ACC112 (cell line): Measurements from ENCODE around the gene MYRFL.

ENCODE experiments used
- H2AFZ ChIP-seq: fragments of 200-600 bp; sonication (generic); one replicate; pipeline ENCODE4 v1.6.0; 2017; ENCODE audit warnings: antibody characterized with exemption, low read length; ENCODE audit not compliant: unreplicated experiment
- H3K27ac ChIP-seq: fragments of 200-600 bp; sonication (generic); 2 replicates; pipeline ENCODE4 v1.5.1; 2014; ENCODE audit warnings: low read depth, mild to moderate bottlenecking, antibody characterized with exemption, low read length, moderate library complexity
- H3K27me3 ChIP-seq: fragments of 200-600 bp; sonication (generic); 2 replicates; pipeline ENCODE4 v1.6.1; 2014; ENCODE audit warnings: mild to moderate bottlenecking, antibody characterized with exemption, low read length, moderate library complexity, mixed read lengths; ENCODE audit not compliant: insufficient read depth
- H3K36me3 ChIP-seq: fragments of 200-600 bp; sonication (generic); 2 replicates; pipeline ENCODE4 v1.6.1; 2016; ENCODE audit warnings: mild to moderate bottlenecking, antibody characterized with exemption, low read length, moderate library complexity, mixed read lengths; ENCODE audit not compliant: insufficient read depth
- H3K4me1 ChIP-seq: fragments of 200-600 bp; sonication (generic); one replicate; pipeline ENCODE4 v1.6.1; 2016; ENCODE audit warnings: low read length, mixed read lengths; ENCODE audit not compliant: insufficient read depth, unreplicated experiment, control insufficient read depth
- H3K4me3 ChIP-seq: fragments of 200-600 bp; sonication (generic); 2 replicates; pipeline ENCODE4 v1.5.1; 2014; ENCODE audit warnings: mild to moderate bottlenecking, low read depth, low read length
- H3K79me2 ChIP-seq: fragments of 200-600 bp; sonication (generic); one replicate; pipeline ENCODE4 v1.6.0; 2016; ENCODE audit warnings: low read length; ENCODE audit not compliant: control insufficient read depth, unreplicated experiment, insufficient read depth

Gene MYRFL

GRCh38 chr12:69896653-69897381 lies 71.8 kb downstream of the MYRFL start:
- Histone ChIP-seq H3K4me3 (no peak overlapping the region), H3K27me3 (no peaks in the 10 kb centered on the region), H3K27ac (no peak overlapping the region), H3K36me3 (no peaks in the 10 kb centered on the region), H3K79me2 (no peaks in the 10 kb centered on the region), H3K4me1 (peaks cover 2% of the 10 kb centered on the region), H2AFZ (no peak overlapping the region)

GRCh38 chr12:69897744-69898143 lies 72.7 kb downstream of the MYRFL start:
- Histone ChIP-seq H2AFZ (no peak overlapping the region), H3K27ac (no peak overlapping the region), H3K4me1 (peaks cover 2% of the 10 kb centered on the region), H3K27me3 (no peaks in the 10 kb centered on the region), H3K36me3 (no peaks in the 10 kb centered on the region), H3K4me3 (no peak overlapping the region), H3K79me2 (no peaks in the 10 kb centered on the region)

- Histone ChIP-seq H3K4me3 (no peak overlapping the region), H3K27me3 (no peaks in the 10 kb centered on the region), H3K36me3 (no peaks in the 10 kb centered on the region), H3K27ac (no peak overlapping the region), H3K79me2 (no peaks in the 10 kb centered on the region), H3K4me1 (peaks cover 2% of the 10 kb centered on the region), H2AFZ (no peak overlapping the region)
These were observed 73.2 kb downstream of the MYRFL start for GRCh38 chr12:69898236-69898635.

- Histone ChIP-seq H3K4me1 (peaks cover 2% of the 10 kb centered on the region), H3K27ac (no peak overlapping the region), H2AFZ (no peak overlapping the region)
These were observed 75.7 kb downstream of the MYRFL start for GRCh38 chr12:69900720-69901131.

GRCh38 chr12:69901221-69901905 lies 76.3 kb downstream of the MYRFL start:
- H3K4me1 ChIP-seq = peaks cover 2% of the 10 kb centered on the region
- no peaks in the 10 kb centered on the region for H3K79me2 ChIP-seq
- H2AFZ ChIP-seq = no peak overlapping the region
- no peak overlapping the region for H3K4me3 ChIP-seq
- no peaks in the 10 kb centered on the region for H3K27me3 ChIP-seq
- no peaks in the 10 kb centered on the region for H3K36me3 ChIP-seq
- H3K27ac ChIP-seq = no peak overlapping the region

More at GRCh38 chr12:69900720-69901131, 75.7 kb downstream of the MYRFL start:
- Histone ChIP-seq H3K79me2 (no peaks in the 10 kb centered on the region), H3K4me3 (no peak overlapping the region), H3K36me3 (no peaks in the 10 kb centered on the region), H3K27me3 (no peaks in the 10 kb centered on the region)

GRCh38 chr12:69903548-69903947 lies 78.5 kb downstream of the MYRFL start:
- Histone ChIP-seq H3K27me3 (no peaks in the 10 kb centered on the region), H3K4me1 (no peaks in the 10 kb centered on the region), H3K36me3 (no peaks in the 10 kb centered on the region), H2AFZ (no peak overlapping the region), H3K79me2 (no peaks in the 10 kb centered on the region), H3K4me3 (no peak overlapping the region), H3K27ac (no peak overlapping the region)

- no peaks in the 10 kb centered on the region for H3K27me3 ChIP-seq
- H3K79me2 ChIP-seq = no peaks in the 10 kb centered on the region
- no peaks in the 10 kb centered on the region for H3K36me3 ChIP-seq
- H3K4me1 ChIP-seq = no peaks in the 10 kb centered on the region
- H3K27ac ChIP-seq = no peak overlapping the region
- no peak overlapping the region for H2AFZ ChIP-seq
- H3K4me3 ChIP-seq = no peak overlapping the region
These were observed 79.8 kb downstream of the MYRFL start for GRCh38 chr12:69904777-69905176.

GRCh38 chr12:69905801-69906200 lies 80.8 kb downstream of the MYRFL start:
- Histone ChIP-seq H2AFZ (no peak overlapping the region), H3K27me3 (no peaks in the 10 kb centered on the region), H3K36me3 (no peaks in the 10 kb centered on the region), H3K27ac (no peak overlapping the region), H3K4me3 (no peak overlapping the region), H3K79me2 (no peaks in the 10 kb centered on the region), H3K4me1 (no peaks in the 10 kb centered on the region)

- Histone ChIP-seq H2AFZ (no peak overlapping the region), H3K79me2 (no peaks in the 10 kb centered on the region), H3K4me1 (no peaks in the 10 kb centered on the region), H3K4me3 (no peak overlapping the region), H3K36me3 (no peaks in the 10 kb centered on the region), H3K27me3 (no peaks in the 10 kb centered on the region), H3K27ac (no peak overlapping the region)
These were observed 81.6 kb downstream of the MYRFL start for GRCh38 chr12:69906411-69907216.

GRCh38 chr12:69908203-69908602 lies 83.2 kb downstream of the MYRFL start:
- no peak overlapping the region for H2AFZ ChIP-seq
- H3K36me3 ChIP-seq = no peaks in the 10 kb centered on the region
- no peaks in the 10 kb centered on the region for H3K79me2 ChIP-seq
- H3K4me3 ChIP-seq = no peak overlapping the region
- no peaks in the 10 kb centered on the region for H3K27me3 ChIP-seq
- no peaks in the 10 kb centered on the region for H3K4me1 ChIP-seq
- H3K27ac ChIP-seq = no peak overlapping the region
